ENCODE data around the gene SLC35B3. TPM values are rescaled to one million over a fixed set of nuclear protein-coding genes. Genes with fewer than 3 reads are reported as not detected.
"Not testable (repeated sequence)": the region's sequence is repeated elsewhere in the genome, so short reads cannot be mapped to it uniquely, and the experiment has no call there.

SLC35B3 gene
- total and polyA plus RNA-seq, 2 donors from 2014 or later: 18.4 to 23.0 TPM

- H3K9ac ChIP-seq (ENCODE audit: low read length in 3 of 3): no peak overlapping the region
- H3K4me1 ChIP-seq (ENCODE audit: control insufficient read depth in 2 of 3, insufficient read depth in 2 of 3, low read depth in 1 of 3, low read length in 3 of 3): no peaks in the 10 kb centered on the region
- intact Hi-C loops (cut with DNase I): no loop called here
- H3K4me3 ChIP-seq (ENCODE audit: low read length in 3 of 3): no peak overlapping the region
- H3K36me3 ChIP-seq (ENCODE audit: control insufficient read depth in 2 of 3, insufficient read depth in 3 of 3, low read length in 3 of 3): peaks cover 5 to 25% (median 24%) of the 10 kb centered on the region in 3 donors
- no peak for TF ChIP-seq CTCF (IDR thresholded peaks at IDR 0.05; ENCODE audit: borderline replicate concordance, extremely low read depth, insufficient read depth)
- H3K9me3 ChIP-seq (ENCODE audit: control insufficient read depth in 2 of 3, insufficient read depth in 1 of 3, low read length in 3 of 3): no peaks in the 10 kb centered on the region
- DNase-seq (no peak), FAIRE-seq (no peak)
- no peaks in the 10 kb centered on the region for H3K27me3 ChIP-seq (ENCODE audit: control insufficient read depth, insufficient read depth, low read length)
- H3K27ac ChIP-seq (ENCODE audit: low read depth in 2 of 2, low read length in 2 of 2): no peak overlapping the region
These were observed 19.4 kb downstream of the SLC35B3 start for GRCh38 chr6:8415913-8416312.

- intact Hi-C loops (cut with DNase I): no loop called here
- H3K4me1 ChIP-seq (ENCODE audit: control insufficient read depth in 2 of 3, insufficient read depth in 2 of 3, low read depth in 1 of 3, low read length in 3 of 3): no peaks in the 10 kb centered on the region
- H3K27me3 ChIP-seq (ENCODE audit: control insufficient read depth, insufficient read depth, low read length): no peaks in the 10 kb centered on the region
- H3K36me3 ChIP-seq (ENCODE audit: control insufficient read depth in 2 of 3, insufficient read depth in 3 of 3, low read length in 3 of 3): peaks cover 5 to 29% (median 29%) of the 10 kb centered on the region in 3 donors
- no peak overlapping the region for H3K27ac ChIP-seq (ENCODE audit: low read depth in 2 of 2, low read length in 2 of 2)
- no peaks in the 10 kb centered on the region for H3K9me3 ChIP-seq (ENCODE audit: control insufficient read depth in 2 of 3, insufficient read depth in 1 of 3, low read length in 3 of 3)
- TF ChIP-seq CTCF (IDR thresholded peaks at IDR 0.05; ENCODE audit: borderline replicate concordance, extremely low read depth, insufficient read depth): no peak
- no peak overlapping the region for H3K4me3 ChIP-seq (ENCODE audit: low read length in 3 of 3)
- DNase-seq: no peak
- no peak overlapping the region for H3K9ac ChIP-seq (ENCODE audit: low read length in 3 of 3)
- FAIRE-seq: no peak
These were observed 20.1 kb downstream of the SLC35B3 start for GRCh38 chr6:8415280-8415679.

- H3K4me1 ChIP-seq (ENCODE audit: control insufficient read depth in 2 of 3, insufficient read depth in 2 of 3, low read depth in 1 of 3, low read length in 3 of 3): no peaks in the 10 kb centered on the region
- H3K4me3 ChIP-seq (ENCODE audit: low read length in 3 of 3): no peak overlapping the region
- H3K27me3 ChIP-seq (ENCODE audit: control insufficient read depth, insufficient read depth, low read length): no peaks in the 10 kb centered on the region
- H3K9me3 ChIP-seq (ENCODE audit: control insufficient read depth in 2 of 3, insufficient read depth in 1 of 3, low read length in 3 of 3): no peaks in the 10 kb centered on the region
- FAIRE-seq: no peak
- no peak overlapping the region for H3K9ac ChIP-seq (ENCODE audit: low read length in 3 of 3)
- no peak for DNase-seq
- no peak for TF ChIP-seq CTCF (IDR thresholded peaks at IDR 0.05; ENCODE audit: borderline replicate concordance, extremely low read depth, insufficient read depth)
- intact Hi-C loops (cut with DNase I): no loop called here
- H3K27ac ChIP-seq (ENCODE audit: low read depth in 2 of 2, low read length in 2 of 2): no peak overlapping the region
- peaks cover 5 to 32% (median 29%) of the 10 kb centered on the region in 3 donors for H3K36me3 ChIP-seq (ENCODE audit: control insufficient read depth in 2 of 3, insufficient read depth in 3 of 3, low read length in 3 of 3)
These were observed 20.5 kb downstream of the SLC35B3 start for GRCh38 chr6:8414844-8415243.

GRCh38 chr6:8405946-8406345 lies 29.4 kb downstream of the SLC35B3 start:
- FAIRE-seq; H3K4me1 ChIP-seq (ENCODE audit: control insufficient read depth in 2 of 3, insufficient read depth in 2 of 3, low read depth in 1 of 3, low read length in 3 of 3); DNase-seq; H3K4me3 ChIP-seq (ENCODE audit: low read length in 3 of 3); H3K27ac ChIP-seq (ENCODE audit: low read depth in 2 of 2, low read length in 2 of 2); H3K27me3 ChIP-seq (ENCODE audit: control insufficient read depth, insufficient read depth, low read length); H3K36me3 ChIP-seq (ENCODE audit: control insufficient read depth in 2 of 3, insufficient read depth in 3 of 3, low read length in 3 of 3); intact Hi-C loops (cut with DNase I); H3K9ac ChIP-seq (ENCODE audit: low read length in 3 of 3); H3K9me3 ChIP-seq (ENCODE audit: control insufficient read depth in 2 of 3, insufficient read depth in 1 of 3, low read length in 3 of 3): not testable (repeated sequence)
